Gastrocnemius medialis (tissue), 4 donors: Measurements from ENCODE around the gene CLRN1. TPM values are rescaled to one million over a fixed set of nuclear protein-coding genes. Genes with fewer than 3 reads are reported as not detected.

Experiments used
- ATAC-seq, 2 donors: fragments of 150-250 bp; one replicate each; pipeline ENCODE4 v1.9.1; 2016
- DNase-seq, 2 donors: peaks; one replicate each; pipeline ENCODE4 v3.0.0-alpha.2; 2019
- H3K27ac ChIP-seq, 4 donors: fragments of 200-600 bp; sonication (generic); 1 replicate in 1 of 4; 2 replicates in 3 of 4; pipeline ENCODE4 v1.5.1; 2016 to 2018; ENCODE audit warnings: mild to moderate bottlenecking in 2 of 4, moderate library complexity in 1 of 4
- H3K27me3 ChIP-seq, 3 donors: fragments of 200-600 bp; sonication (generic) in 2 of 3; 1 replicate in 1 of 3; 2 replicates in 2 of 3; pipeline versions ENCODE4 v1.5.1 to v1.6.0; 2016 to 2019; ENCODE audit warnings: mild to moderate bottlenecking in 1 of 3, moderate library complexity in 1 of 3
- H3K36me3 ChIP-seq, 2 donors: fragments of 200-600 bp; sonication (generic) in 1 of 2; one replicate each; pipeline ENCODE4 v1.5.1; 2017 to 2018
- H3K4me1 ChIP-seq, 2 donors: fragments of 200-600 bp; sonication (generic) in 1 of 2; one replicate each; pipeline ENCODE4 v1.5.1; 2016 to 2017; ENCODE audit warnings: mild to moderate bottlenecking in 2 of 2
- H3K4me3 ChIP-seq, 4 donors: fragments of 200-600 bp; sonication (generic) in 3 of 4; 1 replicate in 1 of 4; 2 replicates in 3 of 4; pipeline ENCODE4 v1.5.1; 2016 to 2019; ENCODE audit warnings: mild to moderate bottlenecking in 2 of 4
- H3K9me3 ChIP-seq, 3 donors: fragments of 200-600 bp; sonication (generic) in 2 of 3; 1 replicate in 1 of 3; 2 replicates in 2 of 3; pipeline ENCODE4 v1.5.1; 2016 to 2019
- CTCF ChIP-seq, 5 experiments: fragments of 450-650 bp in 3 of 5; fragments of 200-600 bp in 2 of 5; sonication (generic) in 2 of 5; IDR thresholded peaks in 4 of 5; conservative IDR thresholded peaks in 1 of 5; 1 replicate in 4 of 5; 2 replicates in 1 of 5; pipeline ENCODE4 v1.5.1; 2016 to 2019; ENCODE audit warnings: antibody characterized with exemption in 5 of 5, mild to moderate bottlenecking in 3 of 5, moderate library complexity in 3 of 5
- POLR2A ChIP-seq, 2 donors: fragments of 450-650 bp; IDR thresholded peaks; one replicate each; pipeline ENCODE4 v1.6.1; 2017; ENCODE audit warnings: antibody characterized with exemption in 2 of 2, mild to moderate bottlenecking in 2 of 2, moderate library complexity in 2 of 2
- in situ Hi-C, 4 donors: fragments of 200-750 bp; cut with MboI; loops; one replicate each; pipeline versions ENCODE4 v1.15.0 to v1.8.0; 2017; ENCODE audit warnings: low sequenced_read_pairs in 4 of 4
- intact Hi-C: fragments of 100-400 bp; cut with DNase I; formaldehyde crosslinking; loops from one replicate; pipeline ENCODE4 v1.15.1; 2023; ENCODE audit warnings: low total_unique reads
- total RNA-seq, 4 donors: library from RNA; depleted of rRNA; stranded (reverse); fragments of >200 nt; gene quantifications; one replicate each; pipeline versions ENCODE4 v1.1.0 to v1.2.3, GENCODE V29; 2016

Gene CLRN1
- total RNA-seq, 4 donors from 2014 or later: not detected

GRCh38 chr3:150933473-150933995 is 39.0 kb downstream of the CLRN1 start:
- DNase-seq (no peak), ATAC-seq (no peak)
- no peak overlapping the region for H3K27ac ChIP-seq
- H3K36me3 ChIP-seq: no peaks in the 10 kb centered on the region
- no peaks in the 10 kb centered on the region for H3K9me3 ChIP-seq
- in situ Hi-C loops (no loop called here), intact Hi-C loops (no loop called here)
- no peaks in the 10 kb centered on the region for H3K27me3 ChIP-seq
- TF ChIP-seq POLR2A (IDR thresholded peaks at IDR 0.05) (no peak), CTCF (IDR thresholded peaks at IDR 0.05 in 4 of 5, conservative IDR thresholded peaks at IDR 0.05 in 1 of 5) (no peak)
- no peak overlapping the region for H3K4me3 ChIP-seq
- no peaks in the 10 kb centered on the region for H3K4me1 ChIP-seq

- no peak overlapping the region for H3K4me3 ChIP-seq
Measured at GRCh38 chr3:150931745-150932144, 40.8 kb downstream of the CLRN1 start.

GRCh38 chr3:150930839-150931238 is 41.7 kb downstream of the CLRN1 start:
- H3K27me3 ChIP-seq: peaks cover 0 to 1% (median 0%) of the 10 kb centered on the region in 3 donors
- no peaks in the 10 kb centered on the region for H3K4me1 ChIP-seq
- TF ChIP-seq CTCF (IDR thresholded peaks at IDR 0.05 in 4 of 5, conservative IDR thresholded peaks at IDR 0.05 in 1 of 5): no peak
- TF ChIP-seq POLR2A (IDR thresholded peaks at IDR 0.05): no peak
- H3K36me3 ChIP-seq: no peaks in the 10 kb centered on the region
- intact Hi-C loops: no loop called here
- no peak overlapping the region for H3K4me3 ChIP-seq
- ATAC-seq (no peak), DNase-seq (no peak)
- no peak overlapping the region for H3K27ac ChIP-seq
- in situ Hi-C loops: no loop called here
- H3K9me3 ChIP-seq: no peaks in the 10 kb centered on the region

More at GRCh38 chr3:150931745-150932144, 40.8 kb downstream of the CLRN1 start:
- H3K27me3 ChIP-seq: no peaks in the 10 kb centered on the region
- H3K27ac ChIP-seq: no peak overlapping the region
- DNase-seq (no peak), ATAC-seq (no peak)
- TF ChIP-seq CTCF (IDR thresholded peaks at IDR 0.05 in 4 of 5, conservative IDR thresholded peaks at IDR 0.05 in 1 of 5) (no peak), POLR2A (IDR thresholded peaks at IDR 0.05) (no peak)
- H3K9me3 ChIP-seq: no peaks in the 10 kb centered on the region
- H3K36me3 ChIP-seq: no peaks in the 10 kb centered on the region
- H3K4me1 ChIP-seq: no peaks in the 10 kb centered on the region
- in situ Hi-C loops: no loop called here
- intact Hi-C loops: no loop called here

- ATAC-seq (no peak), DNase-seq (no peak)
- H3K27me3 ChIP-seq: peaks cover 0 to 3% (median 0%) of the 10 kb centered on the region in 3 donors
- H3K9me3 ChIP-seq: no peaks in the 10 kb centered on the region
- intact Hi-C loops (loop anchor here (5.0 kb wide), 1 partner anchor 219 kb away; no protein-coding TSS in a partner anchor), in situ Hi-C loops (no loop called here)
- H3K4me3 ChIP-seq: no peak overlapping the region
- H3K36me3 ChIP-seq: no peaks in the 10 kb centered on the region
- TF ChIP-seq POLR2A (IDR thresholded peaks at IDR 0.05) (no peak), CTCF (IDR thresholded peaks at IDR 0.05 in 4 of 5, conservative IDR thresholded peaks at IDR 0.05 in 1 of 5) (no peak)
- H3K4me1 ChIP-seq: no peaks in the 10 kb centered on the region
- no peak overlapping the region for H3K27ac ChIP-seq
Measured at GRCh38 chr3:150928234-150928633, 44.3 kb downstream of the CLRN1 start.

GRCh38 chr3:150926328-150926727 is 46.2 kb downstream of the CLRN1 start:
- Histone ChIP-seq H3K4me1 (no peaks in the 10 kb centered on the region), H3K9me3 (no peaks in the 10 kb centered on the region), H3K27ac (no peak overlapping the region), H3K27me3 (peaks cover 0 to 3% (median 0%) of the 10 kb centered on the region in 3 donors), H3K4me3 (no peak overlapping the region), H3K36me3 (no peaks in the 10 kb centered on the region)
- DNase-seq: no peak
- no peak for TF ChIP-seq CTCF (IDR thresholded peaks at IDR 0.05 in 4 of 5, conservative IDR thresholded peaks at IDR 0.05 in 1 of 5)
- no peak for TF ChIP-seq POLR2A (IDR thresholded peaks at IDR 0.05)
- intact Hi-C loops: loop anchor here (5.0 kb wide), 1 partner anchor 221 kb away; no protein-coding TSS in a partner anchor
- no peak for ATAC-seq
- in situ Hi-C loops: no loop called here
